GM03348 (cell line): ENCODE results near the gene ERI3.

Experiments
- DNase-seq: peaks from one replicate; pipeline ENCODE4 v3.0.0; 2012; ENCODE audit warnings: low spot score

ERI3 gene

DNA sequence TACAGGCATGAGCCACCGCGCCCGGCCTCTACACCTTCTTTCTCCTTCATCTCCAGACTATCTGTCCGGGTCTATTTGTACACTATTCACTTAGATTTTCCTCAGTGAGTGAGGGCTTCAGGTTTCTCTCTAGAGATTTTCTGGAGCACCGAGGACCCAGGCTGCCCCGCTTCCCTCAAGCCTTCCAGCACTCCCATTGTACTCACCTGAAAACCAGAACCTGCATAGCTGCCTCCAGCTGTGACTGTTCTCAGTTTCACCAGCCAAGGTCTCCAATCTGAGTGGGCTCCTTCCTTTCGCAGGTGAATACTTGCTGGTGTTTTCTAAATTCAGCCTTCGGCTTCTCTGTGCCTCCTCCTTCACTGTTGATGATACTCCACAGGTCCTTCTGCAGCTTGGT, 154.7 kb downstream of the ERI3 start:
- DNase-seq: no peak

GRCh38 chr1:44174630-44175029, 180.4 kb downstream of the ERI3 start:
- no peak for DNase-seq
